Measurements from ENCODE around the gene UBAC1.

UBAC1 gene

DNA sequence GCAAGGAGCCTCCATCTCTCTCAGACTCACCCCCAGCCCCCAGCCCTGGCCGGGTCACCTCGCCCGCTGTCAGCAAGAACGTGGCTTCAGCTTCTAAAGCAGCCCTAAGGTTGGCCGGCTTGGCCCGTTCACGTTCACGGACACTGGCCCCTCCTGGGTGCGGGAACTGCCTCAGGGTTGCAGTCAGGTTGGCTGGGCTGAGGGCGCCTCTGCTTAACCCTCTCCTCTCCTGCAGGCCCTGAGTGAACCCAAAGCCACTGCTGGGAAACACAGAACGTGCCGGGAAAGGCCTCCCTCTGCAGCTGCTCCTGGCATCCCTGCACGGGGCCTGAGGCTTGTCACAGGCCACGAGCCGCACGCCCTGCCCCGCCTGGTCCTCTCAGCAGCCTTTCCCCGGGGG is 40.1 kb upstream of the UBAC1 start:
- no peak for TF ChIP-seq ZNF274 (IDR thresholded peaks at IDR 0.05; ENCODE audit: low read depth, low read length)
- no peak overlapping the region for H3K4me3 ChIP-seq (ENCODE audit: low read length)

DNA sequence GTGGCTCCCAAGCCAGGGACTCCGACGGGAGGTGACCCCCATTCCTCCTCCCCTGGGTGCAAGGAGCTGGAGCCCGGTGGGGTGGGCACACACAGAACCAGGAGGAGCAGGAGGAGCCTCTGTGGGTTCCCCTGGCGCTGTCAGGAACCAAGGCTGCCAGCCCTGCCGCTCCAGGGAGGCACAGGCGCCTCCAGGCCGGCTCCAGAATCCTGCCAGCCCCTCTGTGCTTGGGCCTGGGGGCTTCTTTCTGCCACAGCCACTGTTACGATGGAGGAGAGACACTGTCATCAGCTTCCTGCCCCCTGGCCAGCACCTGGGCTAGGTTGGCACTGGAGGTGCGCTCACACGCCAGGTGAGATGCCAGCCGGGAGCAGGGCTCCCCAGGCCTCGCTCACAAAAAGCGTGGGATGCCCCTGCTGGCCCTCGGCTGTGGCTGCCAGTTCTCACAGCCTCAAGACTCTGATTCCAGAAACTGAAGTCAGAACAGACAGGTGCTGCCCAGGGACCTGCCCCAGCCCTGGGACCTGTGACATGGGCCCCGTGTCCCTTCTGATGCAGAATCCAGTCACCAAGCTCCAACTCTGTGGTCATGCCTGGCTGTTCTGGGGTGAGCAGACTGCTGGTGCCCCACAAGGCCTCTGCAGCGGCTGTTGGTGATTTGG is 37.4 kb upstream of the UBAC1 start:
- TF ChIP-seq ZNF274 (IDR thresholded peaks at IDR 0.05; ENCODE audit: low read depth, low read length), result no peak
- H3K4me3 ChIP-seq (ENCODE audit: low read length), result no peak overlapping the region

- H3K4me3 ChIP-seq (ENCODE audit: low read length), result no peak overlapping the region
- no peak for TF ChIP-seq ZNF274 (IDR thresholded peaks at IDR 0.05; ENCODE audit: low read depth, low read length)
Observed at GRCh38 chr9:135998016-135998380, 36.8 kb upstream of the UBAC1 start.

GRCh38 chr9:135997090-135998015 is 36.2 kb upstream of the UBAC1 start:
- no peak overlapping the region for H3K4me3 ChIP-seq (ENCODE audit: low read length)
- TF ChIP-seq ZNF274 (IDR thresholded peaks at IDR 0.05; ENCODE audit: low read depth, low read length), result no peak

GRCh38 chr9:135995816-135996215 is 34.6 kb upstream of the UBAC1 start:
- no peak overlapping the region for H3K4me3 ChIP-seq (ENCODE audit: low read length)
- no peak for TF ChIP-seq ZNF274 (IDR thresholded peaks at IDR 0.05; ENCODE audit: low read depth, low read length)

- no peak for TF ChIP-seq ZNF274 (IDR thresholded peaks at IDR 0.05; ENCODE audit: low read depth, low read length)
- H3K4me3 ChIP-seq (ENCODE audit: low read length), result no peak overlapping the region
Observed at GRCh38 chr9:135994501-135995192, 33.5 kb upstream of the UBAC1 start.

GRCh38 chr9:135993765-135994500 is 32.8 kb upstream of the UBAC1 start:
- TF ChIP-seq ZNF274 (IDR thresholded peaks at IDR 0.05; ENCODE audit: low read depth, low read length), result no peak
- H3K4me3 ChIP-seq (ENCODE audit: low read length), result no peak overlapping the region

DNA sequence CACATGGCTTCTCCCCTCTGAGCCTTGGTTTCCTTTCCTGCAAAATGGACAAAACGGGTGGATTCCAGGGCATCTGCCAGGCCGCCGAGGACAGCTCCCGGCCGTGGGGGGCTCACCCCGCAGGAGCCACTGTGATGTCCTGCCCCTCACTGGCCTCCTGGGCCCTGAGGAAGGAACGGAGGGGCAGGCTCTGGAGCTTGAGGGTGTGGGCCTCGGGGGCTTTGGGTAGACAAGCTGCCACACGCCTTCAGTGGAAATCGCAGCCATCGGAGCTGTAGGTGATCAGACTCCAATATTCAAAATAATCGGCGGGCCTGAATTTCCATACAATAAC is 32.2 kb upstream of the UBAC1 start:
- H3K4me3 ChIP-seq (ENCODE audit: low read length), result no peak overlapping the region

DNA sequence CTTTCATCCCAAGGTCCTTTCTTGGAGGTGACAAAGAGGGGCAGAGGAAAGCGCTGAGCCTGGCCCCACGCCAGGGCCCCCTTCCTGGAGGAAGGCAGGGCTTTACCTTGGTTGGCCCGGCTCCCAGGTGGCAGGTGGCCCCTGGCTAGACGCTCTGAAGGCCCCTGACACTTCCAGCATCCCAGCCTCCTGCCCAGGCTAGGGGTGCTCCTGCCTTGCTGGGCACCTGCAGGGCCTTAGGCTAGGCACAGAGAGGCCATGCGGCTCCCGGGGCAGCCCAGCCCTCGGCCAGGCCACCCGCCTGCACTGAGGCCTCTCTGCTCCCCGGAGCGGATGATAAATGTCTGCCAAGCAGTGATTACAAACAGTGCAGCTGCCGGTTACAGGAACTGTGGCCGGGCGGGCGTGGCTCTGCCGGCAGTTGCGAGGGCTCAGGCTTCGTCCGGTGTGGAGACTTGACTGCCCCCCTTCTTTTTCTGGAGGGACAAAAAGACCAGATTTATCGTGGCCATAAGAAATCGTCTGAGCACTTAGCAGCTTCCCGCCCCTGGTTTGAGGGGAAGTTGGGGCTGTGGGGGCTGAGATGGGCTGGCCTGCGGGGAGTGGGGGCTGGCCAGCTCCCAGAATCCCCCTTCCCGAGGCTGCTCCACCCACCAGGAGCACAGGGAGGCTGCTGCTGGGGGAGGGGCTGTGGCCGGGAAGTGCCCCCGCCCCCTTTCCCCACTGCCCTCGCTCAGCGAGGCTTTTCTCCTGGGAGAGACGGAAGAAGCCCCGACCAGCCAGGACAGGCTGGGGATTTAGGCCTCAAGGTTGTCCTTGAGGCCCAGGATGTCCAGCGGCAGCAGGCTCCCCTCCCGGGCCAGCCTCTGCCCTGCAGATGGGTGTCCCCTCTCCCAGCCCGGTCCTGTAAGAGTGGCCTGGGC is 31.6 kb upstream of the UBAC1 start:
- TF ChIP-seq ZNF274 (IDR thresholded peaks at IDR 0.05; ENCODE audit: low read depth, low read length), result no peak
- no peak overlapping the region for H3K4me3 ChIP-seq (ENCODE audit: low read length)

More for the DNA sequence above, 32.2 kb upstream of the UBAC1 start:
- no peak for TF ChIP-seq ZNF274 (IDR thresholded peaks at IDR 0.05; ENCODE audit: low read depth, low read length)

GRCh38 chr9:135991771-135992170 is 30.6 kb upstream of the UBAC1 start:
- no peak overlapping the region for H3K4me3 ChIP-seq (ENCODE audit: low read length)
- no peak for TF ChIP-seq ZNF274 (IDR thresholded peaks at IDR 0.05; ENCODE audit: low read depth, low read length)

GRCh38 chr9:135990468-135991429 is 29.6 kb upstream of the UBAC1 start:
- no peak for TF ChIP-seq ZNF274 (IDR thresholded peaks at IDR 0.05; ENCODE audit: low read depth, low read length)
- H3K4me3 ChIP-seq (ENCODE audit: low read length), result no peak overlapping the region

All from GM08714 (cell line).